GM12873 (cell line): ENCODE measurements around the gene CCDC141.

Source experiments
- TF ChIP-seq, protein P1 (sequence below): IDR thresholded peaks from 2 replicates; pipeline ENCODE4 v1.5.1; 2012; ENCODE audit warnings: low read depth, mild to moderate bottlenecking, moderate library complexity, low read length, control low read depth; ENCODE audit not compliant: insufficient read depth; ENCODE audit errors: missing control alignments

Gene CCDC141

DNA sequence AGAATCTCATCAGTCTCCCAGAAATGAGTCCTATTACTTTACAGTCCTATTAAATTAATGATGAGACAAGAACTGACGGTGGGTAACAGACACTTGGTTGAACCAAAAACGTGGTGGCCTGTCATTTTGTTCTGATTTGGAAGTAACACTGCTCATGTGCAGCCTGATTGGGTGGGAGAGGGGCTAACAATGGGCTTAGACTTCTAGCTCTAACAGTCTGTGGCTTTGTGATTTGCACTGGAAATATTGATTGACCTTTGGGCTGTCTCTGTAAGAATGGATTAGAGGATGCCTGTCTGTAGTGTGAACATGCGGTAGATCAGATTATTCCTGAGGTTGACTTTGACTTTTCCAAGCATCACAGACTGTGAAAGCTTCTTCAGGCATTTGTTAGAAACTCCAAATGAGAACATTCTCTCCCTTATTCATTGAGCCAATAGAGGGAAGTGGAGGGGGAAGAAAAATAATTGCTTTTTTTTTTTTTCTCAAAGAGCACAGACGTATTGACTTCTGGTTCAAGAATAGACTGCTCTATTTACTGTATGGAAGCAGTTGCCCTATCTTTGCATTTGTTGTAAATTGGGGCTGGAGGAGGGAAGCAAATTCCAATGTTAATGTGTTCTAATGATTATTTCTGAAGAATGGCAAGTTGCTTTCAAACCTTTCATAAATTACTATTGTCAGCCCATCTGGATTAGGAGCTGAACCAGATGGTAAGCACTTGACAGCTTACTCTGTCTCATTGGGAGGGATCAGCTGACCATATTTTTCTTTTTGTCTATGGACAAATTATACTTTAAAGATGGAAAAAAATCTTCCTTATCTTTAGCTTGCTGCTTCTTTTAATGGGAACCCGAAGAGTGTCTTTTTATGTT is 156.9 kb downstream of the CCDC141 start:
- TF ChIP-seq, protein P1, sequence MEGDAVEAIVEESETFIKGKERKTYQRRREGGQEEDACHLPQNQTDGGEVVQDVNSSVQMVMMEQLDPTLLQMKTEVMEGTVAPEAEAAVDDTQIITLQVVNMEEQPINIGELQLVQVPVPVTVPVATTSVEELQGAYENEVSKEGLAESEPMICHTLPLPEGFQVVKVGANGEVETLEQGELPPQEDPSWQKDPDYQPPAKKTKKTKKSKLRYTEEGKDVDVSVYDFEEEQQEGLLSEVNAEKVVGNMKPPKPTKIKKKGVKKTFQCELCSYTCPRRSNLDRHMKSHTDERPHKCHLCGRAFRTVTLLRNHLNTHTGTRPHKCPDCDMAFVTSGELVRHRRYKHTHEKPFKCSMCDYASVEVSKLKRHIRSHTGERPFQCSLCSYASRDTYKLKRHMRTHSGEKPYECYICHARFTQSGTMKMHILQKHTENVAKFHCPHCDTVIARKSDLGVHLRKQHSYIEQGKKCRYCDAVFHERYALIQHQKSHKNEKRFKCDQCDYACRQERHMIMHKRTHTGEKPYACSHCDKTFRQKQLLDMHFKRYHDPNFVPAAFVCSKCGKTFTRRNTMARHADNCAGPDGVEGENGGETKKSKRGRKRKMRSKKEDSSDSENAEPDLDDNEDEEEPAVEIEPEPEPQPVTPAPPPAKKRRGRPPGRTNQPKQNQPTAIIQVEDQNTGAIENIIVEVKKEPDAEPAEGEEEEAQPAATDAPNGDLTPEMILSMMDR, result no peak

DNA sequence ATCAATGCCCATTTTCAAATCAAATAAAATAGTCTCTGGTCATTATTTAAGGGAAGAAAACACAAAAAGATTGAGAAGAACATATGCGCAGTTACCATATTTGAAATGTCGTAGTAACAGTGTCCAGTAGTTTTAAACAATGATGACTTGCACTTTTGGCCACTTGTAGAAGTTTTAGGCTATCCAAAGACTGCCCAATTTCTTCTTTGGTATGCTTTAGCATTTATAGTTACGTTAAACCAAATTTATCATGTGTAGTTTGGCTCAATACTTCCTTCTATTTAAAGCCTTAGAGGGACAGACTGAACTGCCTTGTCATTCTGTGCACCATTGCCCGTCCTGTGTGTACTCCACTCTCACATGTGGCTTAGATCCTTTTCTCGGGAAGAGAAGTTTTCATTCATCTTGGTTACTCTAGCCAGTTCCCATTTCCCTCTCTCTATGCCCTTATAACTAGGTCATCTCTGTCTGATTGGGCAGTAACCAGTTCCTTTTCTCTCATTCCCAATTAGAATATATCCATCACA is 157.9 kb downstream of the CCDC141 start:
- TF ChIP-seq, protein P1, result no peak

DNA sequence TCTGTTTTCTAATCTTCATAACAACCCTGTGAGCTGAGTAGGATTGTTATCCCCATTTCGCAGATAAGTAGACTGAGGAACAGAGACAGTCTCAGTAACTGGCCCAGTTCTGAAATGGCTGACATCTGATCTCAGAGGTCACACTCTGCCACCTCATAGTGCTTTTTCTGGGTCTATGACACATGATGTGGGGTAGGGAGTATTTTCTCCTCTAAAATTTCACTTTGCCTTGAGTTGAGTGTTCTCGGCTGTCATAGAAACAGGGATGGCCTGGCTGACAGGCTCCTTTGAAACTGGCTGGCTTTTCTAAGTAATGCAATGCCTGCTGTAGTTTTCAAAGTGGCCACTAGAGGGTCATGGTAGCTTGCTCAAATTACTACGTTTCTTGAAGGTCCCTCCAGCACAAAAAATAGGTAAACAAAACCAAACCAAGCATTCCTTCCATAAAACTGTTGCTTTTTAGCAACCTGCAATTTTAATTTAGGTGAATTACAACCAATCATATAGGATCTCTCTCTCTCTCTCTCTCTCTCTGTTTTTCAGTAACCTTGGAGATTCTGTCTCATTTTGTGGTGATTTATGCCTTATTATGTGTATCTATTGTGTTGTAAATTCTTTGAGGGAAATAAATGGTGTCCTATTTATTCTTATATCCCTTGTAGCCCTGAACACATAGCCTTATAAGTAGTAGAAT is 158.5 kb downstream of the CCDC141 start:
- TF ChIP-seq, protein P1, result peak; percentile 94

DNA sequence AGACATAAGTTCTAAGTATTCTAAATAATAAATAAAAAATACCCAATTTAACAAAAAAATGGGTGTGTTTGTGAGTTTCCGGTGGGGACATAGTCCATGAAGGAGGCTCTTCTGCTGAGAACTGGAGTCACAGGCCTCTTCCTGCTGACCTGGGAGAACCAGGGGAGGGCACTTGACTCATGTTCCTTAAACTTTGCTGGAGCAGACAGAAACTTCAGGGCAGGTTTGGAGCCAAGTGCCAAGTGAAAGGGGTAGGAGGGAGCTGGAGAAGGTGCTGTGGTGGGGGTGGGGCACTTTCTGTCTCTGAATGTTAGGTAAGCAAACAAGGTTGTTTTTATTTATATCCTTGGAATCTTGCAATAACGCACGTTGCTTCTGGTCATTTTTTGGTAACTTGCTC is 163.9 kb downstream of the CCDC141 start:
- TF ChIP-seq, protein P1, result no peak

DNA sequence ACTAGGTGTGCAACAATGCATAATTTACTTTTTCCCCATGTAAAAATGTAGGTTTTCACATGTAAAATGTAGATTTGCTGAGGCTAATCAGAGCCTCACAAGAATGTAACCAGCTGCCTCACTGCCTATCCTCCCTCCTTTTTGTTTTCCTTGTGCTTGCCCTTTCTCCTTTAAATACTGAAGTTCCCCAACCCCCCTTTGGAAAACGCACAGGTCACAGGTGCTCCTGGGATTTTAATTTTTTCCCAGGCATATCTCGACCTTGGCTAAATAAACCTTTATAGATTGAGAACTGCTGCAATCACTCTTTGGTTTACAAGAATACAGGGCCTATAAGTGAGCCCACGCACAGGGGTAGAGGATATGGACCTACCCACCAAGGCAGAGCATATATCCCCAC is 165.5 kb downstream of the CCDC141 start:
- TF ChIP-seq, protein P1, result no peak

DNA sequence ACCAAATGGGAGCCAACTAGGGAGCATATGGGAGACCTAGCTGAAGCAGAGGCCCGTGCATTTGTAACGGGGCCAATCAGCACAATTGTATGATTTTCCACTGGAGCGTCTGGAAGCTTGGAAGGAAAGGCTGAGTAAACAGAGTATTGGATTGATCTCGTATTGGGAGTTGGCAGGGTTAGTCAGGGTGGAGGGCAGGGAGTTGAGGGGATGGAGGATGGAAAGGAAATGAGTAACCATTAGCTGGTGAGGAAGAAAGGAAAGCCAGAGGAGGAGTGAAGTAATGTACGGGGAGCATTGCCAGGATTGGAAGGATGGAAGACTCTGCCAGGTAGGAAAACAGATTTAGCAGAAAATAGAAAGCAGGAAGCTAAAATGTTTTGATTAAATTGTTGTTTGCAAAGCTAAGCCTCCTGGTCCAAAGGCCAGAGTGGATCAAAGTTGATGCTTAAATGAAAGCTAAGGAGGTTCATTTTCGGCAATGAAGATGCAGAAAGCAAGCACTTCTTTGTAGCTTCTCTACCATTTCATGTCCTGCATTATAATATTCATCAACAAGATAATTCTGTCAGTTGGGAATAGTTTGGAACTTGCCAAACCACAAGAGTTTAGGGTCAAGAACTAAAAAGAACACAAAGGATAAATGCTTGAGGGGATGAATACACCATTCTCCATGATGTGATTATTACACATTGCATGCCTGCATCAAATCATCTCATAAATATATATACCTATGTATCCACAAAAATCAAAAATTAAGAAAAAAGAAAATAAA is 167.1 kb downstream of the CCDC141 start:
- TF ChIP-seq, protein P1, result no peak
